Skin epidermis (tissue), 12 donors: ENCODE results near the gene RNF214.
A peak's percentile ranks its signal among the peaks of the same experiment; 100 is the strongest.
"Not testable (repeated sequence)": the region's sequence is repeated elsewhere in the genome, so short reads cannot be mapped to it uniquely, and the experiment has no call there.

Experiments used
- H3K27ac ChIP-seq, 21 experiments: fragments of 200-600 bp; sonication (generic) in 11 of 21; one replicate each; pipeline ENCODE4 v1.5.0; 2020; ENCODE audit warnings: mild to moderate bottlenecking in 3 of 21, inconsistent platforms in 2 of 21, moderate library complexity in 2 of 21
- H3K4me3 ChIP-seq, 7 experiments: fragments of 200-600 bp; sonication (generic) in 2 of 7; one replicate each; pipeline ENCODE4 v1.5.0; 2020; ENCODE audit warnings: inconsistent platforms in 2 of 7, mild to moderate bottlenecking in 2 of 7, moderate library complexity in 1 of 7

The RNF214 gene

DNA sequence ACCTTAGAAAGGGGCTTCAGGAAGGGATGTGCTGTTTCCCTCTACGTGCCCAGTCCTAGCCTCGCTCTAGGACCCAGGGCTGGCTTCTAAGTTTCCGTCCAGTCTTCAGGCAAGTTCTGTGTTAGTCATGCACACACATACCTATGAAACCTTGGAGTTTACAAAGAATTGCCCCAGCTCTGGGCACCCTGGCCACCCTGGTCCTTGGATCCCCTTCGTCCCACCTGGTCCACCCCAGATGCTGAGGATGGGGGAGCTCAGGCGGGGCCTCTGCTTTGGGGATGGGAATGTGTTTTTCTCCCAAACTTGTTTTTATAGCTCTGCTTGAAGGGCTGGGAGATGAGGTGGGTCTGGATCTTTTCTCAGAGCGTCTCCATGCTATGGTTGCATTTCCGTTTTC is 35.5 kb upstream of the RNF214 start:
- Histone ChIP-seq H3K27ac (no peak overlapping the region), H3K4me3 (no peak overlapping the region)

DNA sequence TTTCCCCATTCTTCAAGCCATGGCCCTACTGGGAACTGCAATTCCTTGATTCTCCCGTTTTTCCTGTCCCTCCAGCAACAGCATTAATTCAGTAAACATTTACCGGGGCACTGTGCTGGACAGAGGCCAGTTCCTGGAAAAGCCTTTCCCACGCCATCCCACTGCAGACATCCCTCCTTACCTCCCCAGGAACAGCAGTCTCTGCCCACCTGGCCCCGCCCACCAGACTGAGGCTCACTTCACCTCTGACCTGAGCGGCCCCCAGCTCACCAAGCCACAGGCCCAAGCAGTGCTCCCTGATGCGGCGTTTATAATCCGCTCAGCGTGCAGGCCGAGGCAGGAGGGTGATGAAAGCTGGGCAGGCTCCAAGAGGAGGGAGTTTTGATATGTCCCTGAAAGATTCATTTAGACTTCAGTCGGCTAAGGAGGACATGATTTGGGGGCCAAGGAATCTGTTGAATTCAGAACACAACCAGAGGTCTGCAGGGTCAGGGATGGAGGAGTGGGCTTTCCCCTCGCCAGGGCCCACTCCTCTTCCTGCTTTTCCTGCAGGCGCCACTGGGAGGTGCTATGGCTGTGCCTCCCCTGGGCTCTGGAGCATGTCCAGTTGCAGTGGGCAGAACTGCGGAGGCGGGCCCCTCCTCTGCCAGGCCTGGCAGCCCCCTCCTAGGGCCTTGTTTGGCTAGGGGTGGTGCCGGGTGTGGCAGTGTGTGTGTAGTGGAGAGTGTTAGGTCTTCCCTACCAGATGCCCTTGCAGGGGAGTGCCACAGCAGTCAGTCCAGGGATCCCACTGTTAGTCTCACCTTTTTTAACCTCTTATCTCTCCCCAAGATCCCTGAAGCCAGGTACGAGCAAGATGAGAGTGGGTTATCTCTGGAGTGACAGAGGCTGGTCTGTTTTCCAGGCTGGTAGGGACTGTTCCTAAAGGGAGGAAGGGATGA is 34.7 kb upstream of the RNF214 start:
- Histone ChIP-seq H3K4me3 (no peak overlapping the region), H3K27ac (peak overlapping the region in 11 of 21 experiments; percentile 12 to 88 (median 74))

- H3K27ac ChIP-seq: peak overlapping the region in 17 of 21 experiments; percentile 12 to 88 (median 69)
- peak overlapping the region in 3 of 7 experiments; percentile 14 to 31 (median 28) for H3K4me3 ChIP-seq
Measured at GRCh38 chr11:117198613-117199012, 33.9 kb upstream of the RNF214 start.

- H3K4me3 ChIP-seq: peak within 1 kb of the TSS; percentile 1 to 31 (median 23)
Measured at GRCh38 chr11:117199053-117199915, 33.2 kb upstream of the RNF214 start, which contains the start of gene TAGLN. Gene TAGLN, plus strand, starts transcription at chr11:117199370. Its CDS starts 3,644 bp downstream, at chr11:117203014.

GRCh38 chr11:117199916-117200812 is 32.3 kb upstream of the RNF214 start:
- peak overlapping the region; percentile 1 to 31 (median 23) for H3K4me3 ChIP-seq
- H3K27ac ChIP-seq: peak overlapping the region in 16 of 21 experiments; percentile 51 to 88 (median 70)

More at GRCh38 chr11:117199053-117199915, 33.2 kb upstream of the RNF214 start, which contains the start of gene TAGLN:
- H3K27ac ChIP-seq: peak within 1 kb of the TSS in 20 of 21 experiments; percentile 38 to 88 (median 70)

DNA sequence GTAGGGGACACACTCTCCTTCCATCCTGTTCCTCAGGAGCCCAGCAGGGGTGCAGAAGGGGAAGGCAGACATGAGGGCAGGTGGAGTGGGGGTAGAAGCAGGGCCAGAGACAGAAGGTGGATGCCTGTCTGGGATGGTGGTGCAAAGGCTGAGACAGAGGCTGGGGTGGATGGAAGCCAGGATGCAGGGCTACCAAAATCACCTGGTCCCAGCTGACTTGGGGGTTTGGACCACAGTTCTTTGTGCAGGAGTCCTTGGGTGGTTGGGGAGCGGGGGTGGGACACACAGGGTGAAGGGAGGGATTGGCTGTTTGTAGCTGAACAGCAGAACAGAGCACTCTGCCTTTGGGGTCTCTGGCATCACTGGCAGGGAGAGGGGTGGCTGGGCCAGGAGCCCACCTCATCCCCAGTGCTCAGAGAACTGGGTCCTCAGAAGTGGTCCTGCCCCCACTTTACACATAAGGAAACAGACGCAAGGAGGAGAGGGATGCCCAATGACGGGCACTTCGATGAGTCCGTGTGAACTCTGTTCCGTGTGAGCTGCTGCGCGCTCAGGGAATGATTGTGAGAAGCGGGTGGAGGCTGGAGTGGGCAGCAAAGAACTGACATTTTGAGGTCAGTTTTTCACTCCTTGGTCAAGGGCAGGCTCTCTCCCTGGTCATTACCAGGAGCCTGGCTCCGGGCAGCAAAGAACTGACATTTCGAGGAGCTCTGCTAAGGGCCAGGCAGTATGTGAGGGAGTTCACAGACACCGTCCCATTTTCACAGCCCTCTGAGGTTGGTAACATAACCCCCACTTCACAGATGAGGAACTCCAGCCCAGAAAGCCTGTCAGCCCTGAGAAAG is 31.4 kb upstream of the RNF214 start:
- H3K4me3 ChIP-seq: peak overlapping the region in 5 of 7 experiments; percentile 14 to 31 (median 23)

GRCh38 chr11:117201658-117202305 is 30.7 kb upstream of the RNF214 start:
- Histone ChIP-seq H3K27ac (peak overlapping the region in 10 of 21 experiments; percentile 0 to 81 (median 60)), H3K4me3 (peak overlapping the region in 3 of 7 experiments; percentile 9 to 31 (median 28))

More for the DNA sequence above, 31.4 kb upstream of the RNF214 start:
- H3K27ac ChIP-seq: peak overlapping the region in 9 of 21 experiments; percentile 0 to 81 (median 61)

- H3K27ac ChIP-seq: peak overlapping the region in 7 of 21 experiments; percentile 27 to 79 (median 43)
- no peak overlapping the region for H3K4me3 ChIP-seq
Measured at GRCh38 chr11:117202386-117203068, 29.9 kb upstream of the RNF214 start.

GRCh38 chr11:117203069-117203407 is 29.4 kb upstream of the RNF214 start:
- H3K4me3 ChIP-seq: no peak overlapping the region
- no peak overlapping the region for H3K27ac ChIP-seq

DNA sequence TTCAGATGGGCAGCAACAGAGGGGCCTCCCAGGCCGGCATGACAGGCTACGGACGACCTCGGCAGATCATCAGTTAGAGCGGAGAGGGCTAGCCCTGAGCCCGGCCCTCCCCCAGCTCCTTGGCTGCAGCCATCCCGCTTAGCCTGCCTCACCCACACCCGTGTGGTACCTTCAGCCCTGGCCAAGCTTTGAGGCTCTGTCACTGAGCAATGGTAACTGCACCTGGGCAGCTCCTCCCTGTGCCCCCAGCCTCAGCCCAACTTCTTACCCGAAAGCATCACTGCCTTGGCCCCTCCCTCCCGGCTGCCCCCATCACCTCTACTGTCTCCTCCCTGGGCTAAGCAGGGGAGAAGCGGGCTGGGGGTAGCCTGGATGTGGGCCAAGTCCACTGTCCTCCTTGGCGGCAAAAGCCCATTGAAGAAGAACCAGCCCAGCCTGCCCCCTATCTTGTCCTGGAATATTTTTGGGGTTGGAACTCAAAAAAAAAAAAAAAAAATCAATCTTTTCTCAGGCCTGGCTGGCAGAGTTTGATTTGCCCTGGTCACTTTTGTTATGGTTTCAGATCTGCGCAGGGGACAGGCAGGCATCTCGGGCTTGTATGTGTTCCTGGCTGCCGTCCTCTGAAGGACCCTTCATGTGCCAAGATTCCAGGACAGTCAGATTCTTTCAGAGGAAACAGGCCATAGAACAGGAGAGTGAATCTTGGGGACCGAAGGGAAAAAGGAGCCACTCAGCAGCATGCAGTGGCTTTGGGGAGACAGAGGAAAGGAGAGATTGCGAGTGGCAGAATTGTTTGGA is 28.0 kb upstream of the RNF214 start:
- peak overlapping the region in 1 of 21 experiments; percentile 17 for H3K27ac ChIP-seq
- no peak overlapping the region for H3K4me3 ChIP-seq

GRCh38 chr11:117205211-117205818 is 27.2 kb upstream of the RNF214 start:
- Histone ChIP-seq H3K4me3 (no peak overlapping the region), H3K27ac (peak overlapping the region in 1 of 21 experiments; percentile 17)

DNA sequence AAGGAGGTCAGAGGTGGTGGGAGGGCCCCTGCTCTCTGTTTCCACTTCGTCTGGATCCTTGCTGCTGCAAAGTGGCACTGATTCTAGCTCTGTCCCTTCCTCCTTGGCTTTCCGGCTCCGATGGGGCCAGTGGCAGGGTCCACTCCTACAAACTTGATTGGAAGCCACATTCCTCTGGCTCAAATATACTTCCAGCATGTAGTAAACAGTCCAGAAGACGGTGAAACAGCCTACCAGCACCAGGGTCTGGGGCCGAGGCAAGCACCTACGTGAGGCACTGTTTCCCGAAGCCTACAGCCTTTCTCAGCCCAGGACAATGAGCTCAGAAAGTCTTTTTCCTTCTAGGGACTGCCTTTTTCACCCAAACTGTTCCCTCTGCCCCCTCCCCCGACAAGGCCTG is 26.4 kb upstream of the RNF214 start:
- not testable (repeated sequence) for H3K27ac ChIP-seq

DNA sequence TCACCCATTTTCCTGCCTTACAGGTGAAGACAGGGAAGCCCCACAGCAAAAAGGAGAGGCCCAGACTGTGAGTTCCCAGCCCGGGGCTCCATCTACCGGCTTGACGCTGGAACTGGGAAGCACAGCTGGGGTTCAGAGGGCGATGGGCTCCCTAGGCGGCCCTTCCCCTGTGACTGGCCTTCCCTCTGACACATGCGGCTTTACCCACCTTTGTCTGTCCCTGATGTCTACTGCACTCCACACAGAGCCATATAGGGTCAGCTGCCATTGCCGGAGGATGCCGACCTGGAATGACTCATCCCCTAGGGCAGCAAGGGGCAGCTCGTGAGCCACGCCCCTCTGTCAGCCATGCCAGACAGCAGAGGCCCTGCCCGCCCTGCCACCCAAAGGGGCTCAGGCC is 25.6 kb upstream of the RNF214 start:
- not testable (repeated sequence) for H3K27ac ChIP-seq, H3K4me3 ChIP-seq

More for the DNA sequence above, 26.4 kb upstream of the RNF214 start:
- not testable (repeated sequence) for H3K4me3 ChIP-seq

GRCh38 chr11:117207481-117207880 is 25.0 kb upstream of the RNF214 start:
- H3K4me3 ChIP-seq, H3K27ac ChIP-seq: not testable (repeated sequence)

GRCh38 chr11:117208710-117209109 is 23.8 kb upstream of the RNF214 start:
- H3K27ac ChIP-seq, H3K4me3 ChIP-seq: not testable (repeated sequence)
